BJ (cell line): Measurements from ENCODE around the gene KRTAP17-1. TPM values are rescaled to one million over a fixed set of nuclear protein-coding genes. Genes with fewer than 3 reads are reported as not detected.

Source experiments
- CTCF ChIA-PET: fragments of 350-600 bp; formaldehyde crosslinking; extraction: SDS; loops from one replicate; lab custom pipeline; 2021; ENCODE audit warnings: antibody characterized with exemption, inconsistent platforms; lab: Yijun Ruan, JAX
- POLR2A ChIA-PET: fragments of 300-600 bp; sonication (Branson Sonifier 250); formaldehyde crosslinking; extraction: SDS; loops from one replicate; lab custom pipeline; 2021; ENCODE audit warnings: antibody characterized with exemption; lab: Charles Lee
- DNase-seq: peaks from one replicate; pipeline ENCODE4 v3.0.0-alpha.2; 2011; ENCODE audit warnings: low read depth
- H3K27me3 ChIP-seq: 2 replicates; pipeline ENCODE4 v1.6.0; 2011; ENCODE audit warnings: low read length; ENCODE audit not compliant: control insufficient read depth, insufficient read depth
- H3K36me3 ChIP-seq: 2 replicates; pipeline ENCODE4 v1.5.1; 2011; ENCODE audit warnings: low read length; ENCODE audit not compliant: control insufficient read depth, insufficient read depth
- H3K4me3 ChIP-seq: 2 replicates; pipeline ENCODE4 v1.5.1; 2011; ENCODE audit warnings: low read depth, mild to moderate bottlenecking, control low read depth, low read length
- polyA plus RNA-seq: library from polyadenylated mRNA; depleted of rRNA; stranded (reverse); fragments of >200 nt; gene quantifications from 2 replicates; pipeline ENCODE4 v1.2.3, GENCODE V29; 2011
- TF ChIP-seq, protein P1 (sequence below): IDR thresholded peaks from 2 replicates; pipeline ENCODE4 v1.5.1; 2011; ENCODE audit warnings: low read depth, mild to moderate bottlenecking, control low read depth, inconsistent platforms, low read length, moderate library complexity; ENCODE audit not compliant: insufficient read depth

Gene KRTAP17-1
- polyA plus RNA-seq, 1 experiment = not detected

DNA sequence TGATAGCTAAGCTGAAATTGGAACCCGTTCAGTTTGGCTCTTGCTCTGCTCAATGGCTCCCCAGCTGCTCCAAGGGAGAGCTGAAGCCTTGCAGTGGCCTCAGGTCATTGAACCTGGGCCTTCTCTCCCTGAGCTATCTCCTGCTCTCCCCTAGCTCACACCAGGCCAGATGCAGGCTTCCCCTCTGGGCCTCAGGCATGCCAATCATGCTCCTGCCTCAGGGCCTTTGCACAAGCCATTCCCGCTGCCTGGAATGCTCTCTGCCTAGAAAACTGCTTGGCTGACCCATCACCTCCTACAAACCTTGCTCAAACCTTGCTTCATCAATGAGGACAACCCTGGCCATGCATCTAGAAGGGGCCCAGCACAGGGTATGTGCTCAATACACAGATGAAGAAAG, 16.7 kb upstream of the KRTAP17-1 start:
- H3K36me3 ChIP-seq = no peaks in the 10 kb centered on the region
- TF ChIP-seq, protein P1, sequence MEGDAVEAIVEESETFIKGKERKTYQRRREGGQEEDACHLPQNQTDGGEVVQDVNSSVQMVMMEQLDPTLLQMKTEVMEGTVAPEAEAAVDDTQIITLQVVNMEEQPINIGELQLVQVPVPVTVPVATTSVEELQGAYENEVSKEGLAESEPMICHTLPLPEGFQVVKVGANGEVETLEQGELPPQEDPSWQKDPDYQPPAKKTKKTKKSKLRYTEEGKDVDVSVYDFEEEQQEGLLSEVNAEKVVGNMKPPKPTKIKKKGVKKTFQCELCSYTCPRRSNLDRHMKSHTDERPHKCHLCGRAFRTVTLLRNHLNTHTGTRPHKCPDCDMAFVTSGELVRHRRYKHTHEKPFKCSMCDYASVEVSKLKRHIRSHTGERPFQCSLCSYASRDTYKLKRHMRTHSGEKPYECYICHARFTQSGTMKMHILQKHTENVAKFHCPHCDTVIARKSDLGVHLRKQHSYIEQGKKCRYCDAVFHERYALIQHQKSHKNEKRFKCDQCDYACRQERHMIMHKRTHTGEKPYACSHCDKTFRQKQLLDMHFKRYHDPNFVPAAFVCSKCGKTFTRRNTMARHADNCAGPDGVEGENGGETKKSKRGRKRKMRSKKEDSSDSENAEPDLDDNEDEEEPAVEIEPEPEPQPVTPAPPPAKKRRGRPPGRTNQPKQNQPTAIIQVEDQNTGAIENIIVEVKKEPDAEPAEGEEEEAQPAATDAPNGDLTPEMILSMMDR = no peak
- H3K4me3 ChIP-seq = no peak overlapping the region
- POLR2A ChIA-PET = no interaction called here
- DNase-seq = no peak
- no peaks in the 10 kb centered on the region for H3K27me3 ChIP-seq
- CTCF ChIA-PET = interaction anchor here (0.7 to 4.0 kb wide), 5 partner anchors 9 to 476 kb away, joined by 3 to 20 read pairs (median 3); no protein-coding TSS in a partner anchor

DNA sequence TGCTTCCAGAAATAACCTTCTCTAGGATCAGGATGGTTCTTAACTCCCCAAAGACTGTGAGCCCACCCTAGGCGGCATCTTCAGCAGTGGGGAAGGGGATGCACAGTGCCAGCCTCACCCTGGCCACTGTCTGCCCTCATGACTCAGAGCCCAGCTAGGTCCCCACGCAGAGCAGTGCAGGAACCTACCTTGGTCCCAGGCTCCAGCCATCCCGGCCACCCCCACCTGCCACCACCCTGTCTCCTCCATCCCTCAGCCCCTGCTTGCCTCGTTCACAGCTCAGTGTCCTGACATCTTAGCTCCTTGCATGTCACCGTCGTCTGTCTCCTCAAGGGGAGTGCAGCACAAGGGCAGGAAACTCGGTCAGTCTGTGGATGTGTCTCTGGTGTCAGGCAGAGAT, 16.1 kb upstream of the KRTAP17-1 start:
- TF ChIP-seq, protein P1 = no peak
- POLR2A ChIA-PET = no interaction called here
- Histone ChIP-seq H3K36me3 (no peaks in the 10 kb centered on the region), H3K4me3 (no peak overlapping the region), H3K27me3 (no peaks in the 10 kb centered on the region)
- DNase-seq = no peak
- CTCF ChIA-PET = interaction anchor here (0.9 to 4.0 kb wide), 3 partner anchors 9 to 331 kb away, joined by 3 to 20 read pairs (median 18); no protein-coding TSS in a partner anchor

DNA sequence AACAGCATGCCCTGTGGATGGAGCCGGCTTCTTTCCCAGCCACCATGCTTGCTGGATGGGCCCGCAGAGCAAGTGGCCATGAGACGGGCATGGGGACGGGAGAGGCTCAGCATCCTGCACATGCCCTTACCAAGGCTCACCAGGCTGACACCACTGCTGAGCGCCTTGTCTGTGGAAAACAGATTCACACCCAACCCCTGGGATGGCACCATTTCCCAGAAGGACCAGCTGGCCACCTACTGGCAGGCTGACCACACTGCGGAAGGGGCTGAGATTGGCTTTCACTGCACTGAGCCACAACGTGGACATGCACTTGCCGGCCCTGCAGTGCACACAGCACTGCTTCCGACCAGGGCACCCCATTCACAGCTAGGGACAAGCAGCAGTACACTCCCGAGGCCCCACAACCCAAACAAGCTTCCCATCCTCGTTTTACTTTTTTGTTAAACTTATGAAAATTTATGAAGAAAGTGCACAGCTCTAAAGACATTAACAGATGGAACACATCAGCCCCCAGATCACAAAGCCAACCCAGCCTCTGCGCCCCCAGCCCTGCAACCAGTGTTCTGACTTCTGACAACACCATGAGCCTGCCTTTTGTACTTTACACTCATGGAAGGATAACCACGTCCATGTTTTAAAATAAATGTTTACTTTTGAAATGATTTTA, 13.9 kb upstream of the KRTAP17-1 start:
- Histone ChIP-seq H3K27me3 (no peaks in the 10 kb centered on the region), H3K4me3 (no peak overlapping the region), H3K36me3 (no peaks in the 10 kb centered on the region)
- CTCF ChIA-PET = interaction anchor here (0.6 to 4.0 kb wide), 41 partner anchors 9 to 473 kb away, joined by 3 to 20 read pairs (median 4); partner anchors contain the start of genes KRT36, KRTAP1-1, KRTAP16-1 and KRTAP17-1
- POLR2A ChIA-PET = interaction anchor here (0.5 kb wide), 1 partner anchor 43 kb away, joined by 6 read pairs; no protein-coding TSS in a partner anchor
- DNase-seq = no peak
- TF ChIP-seq, protein P1 = peak; percentile 92

DNA sequence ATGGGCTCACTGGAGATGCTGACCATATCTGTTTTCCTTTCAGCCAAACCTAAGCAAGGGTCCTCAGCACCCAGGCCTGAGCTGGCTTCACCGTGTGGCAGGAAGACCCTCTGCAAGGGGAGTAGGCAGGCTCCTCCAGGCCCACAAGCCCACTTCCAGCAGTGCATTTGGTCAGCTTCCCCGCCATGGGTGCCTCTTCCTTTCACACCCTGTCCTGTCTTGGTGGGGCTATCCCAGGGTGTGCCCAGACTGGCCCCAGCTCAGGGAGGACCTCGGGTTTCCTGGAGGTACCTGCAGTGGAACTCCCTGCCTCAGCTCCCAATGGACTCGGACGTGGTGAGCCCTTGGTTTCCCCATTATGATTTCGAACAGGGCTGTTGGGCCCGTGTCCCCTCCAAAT, 12.7 kb upstream of the KRTAP17-1 start:
- no peak for DNase-seq
- CTCF ChIA-PET = interaction anchor here (0.7 to 4.0 kb wide), 11 partner anchors 11 to 536 kb away, joined by 3 to 20 read pairs (median 4); partner anchors contain the start of gene KRTAP1-1

More for the DNA sequence above, 12.7 kb upstream of the KRTAP17-1 start:
- POLR2A ChIA-PET = no interaction called here
- TF ChIP-seq, protein P1 = no peak
- no peaks in the 10 kb centered on the region for H3K36me3 ChIP-seq
- H3K27me3 ChIP-seq = no peaks in the 10 kb centered on the region
- H3K4me3 ChIP-seq = no peak overlapping the region
